ENCODE results near the gene TMEM163.
"Not testable (repeated sequence)": the region's sequence is repeated elsewhere in the genome, so short reads cannot be mapped to it uniquely, and the experiment has no call there.

The TMEM163 gene

GRCh38 chr2:134660626-134661402 is 58.0 kb downstream of the TMEM163 start:
- DNase-seq, result no peak

DNA sequence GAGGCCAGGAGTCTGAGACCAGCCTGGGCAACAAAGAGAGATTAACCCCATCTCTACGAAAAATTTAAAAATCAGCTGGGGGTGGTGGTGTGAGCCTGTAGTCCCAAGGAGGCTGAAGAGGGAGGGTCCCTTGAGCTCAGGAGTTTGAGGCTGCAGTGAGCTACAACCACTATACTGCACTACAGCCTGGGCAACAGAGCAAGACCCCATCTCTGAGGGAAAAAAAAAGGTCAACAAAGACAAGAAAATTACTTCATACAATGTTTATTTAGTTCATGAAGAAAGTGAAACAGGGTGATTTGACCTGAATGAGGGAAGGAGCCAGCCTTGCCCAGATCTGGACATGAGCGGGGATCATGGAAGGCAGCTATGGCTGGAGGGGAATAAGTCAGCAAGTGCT is 59.1 kb downstream of the TMEM163 start:
- no peak for DNase-seq

GRCh38 chr2:134657650-134658250 is 61.0 kb downstream of the TMEM163 start:
- DNase-seq, result no peak

- DNase-seq, result not testable (repeated sequence)
These were observed 62.4 kb downstream of the TMEM163 start for GRCh38 chr2:134656391-134656790.

GRCh38 chr2:134648586-134648985 is 70.2 kb downstream of the TMEM163 start:
- no peak for DNase-seq

GRCh38 chr2:134647607-134648256 is 71.1 kb downstream of the TMEM163 start:
- DNase-seq, result no peak

GRCh38 chr2:134642938-134643337 is 75.9 kb downstream of the TMEM163 start:
- DNase-seq, result no peak

- DNase-seq, result no peak
These were observed 78.3 kb downstream of the TMEM163 start for GRCh38 chr2:134640494-134640893.

DNA sequence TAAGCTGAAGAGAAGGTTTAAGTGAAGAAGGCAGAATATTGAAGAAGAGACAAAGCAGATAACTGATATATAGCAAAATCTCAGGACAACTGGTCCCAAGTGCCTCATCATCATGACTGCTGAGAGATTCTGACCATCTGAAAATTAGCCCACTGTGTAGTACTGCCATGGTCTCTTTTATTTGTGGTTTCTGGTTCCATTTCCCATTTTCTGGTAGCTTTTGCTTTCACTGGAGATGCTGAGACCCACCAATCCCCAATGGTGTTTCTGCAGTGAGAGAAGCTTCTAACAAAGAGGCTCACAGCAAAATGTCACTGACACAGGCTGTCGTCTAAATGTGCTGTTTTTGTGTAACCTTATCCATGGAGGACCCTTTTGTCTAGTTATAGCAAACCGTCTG is 79.5 kb downstream of the TMEM163 start:
- no peak for DNase-seq

- DNase-seq, result no peak
These were observed 82.1 kb downstream of the TMEM163 start for GRCh38 chr2:134636714-134637113.

DNA sequence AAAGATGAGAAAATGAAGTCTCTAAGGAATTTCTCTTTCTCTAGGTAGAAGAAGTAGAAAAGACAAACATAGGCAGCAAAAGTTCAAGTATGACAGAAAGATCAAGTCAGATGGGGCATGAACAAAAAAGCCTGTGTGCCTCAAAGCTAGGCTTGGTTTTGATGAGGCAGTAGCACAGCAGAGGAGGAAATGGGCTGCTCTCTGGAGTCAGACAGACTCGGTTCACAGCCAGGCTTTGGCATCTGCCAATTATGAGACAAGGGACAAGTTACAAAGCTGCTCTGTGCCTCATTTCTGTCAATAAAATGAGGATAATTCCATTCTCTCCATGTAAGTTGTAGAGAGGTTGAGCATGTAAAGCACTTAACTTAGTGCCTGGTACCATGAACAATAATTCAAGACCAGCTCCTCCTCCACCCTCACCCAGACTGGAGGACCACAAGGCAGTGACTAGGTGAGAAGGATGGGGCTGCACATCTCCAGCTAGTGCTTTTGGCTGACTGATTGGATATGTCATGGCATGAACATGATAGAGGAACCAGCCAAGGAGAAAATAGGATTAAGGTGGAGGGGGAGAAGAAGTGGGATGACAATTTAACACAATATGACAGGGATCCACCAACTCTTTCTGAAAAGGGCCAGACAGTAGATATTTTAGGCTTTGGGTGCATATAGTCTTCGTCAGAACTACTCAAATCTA is 84.6 kb downstream of the TMEM163 start:
- no peak for DNase-seq

GRCh38 chr2:134630504-134631159 is 88.2 kb downstream of the TMEM163 start:
- DNase-seq, result no peak

GRCh38 chr2:134628453-134628852 is 90.3 kb downstream of the TMEM163 start:
- DNase-seq, result no peak

DNA sequence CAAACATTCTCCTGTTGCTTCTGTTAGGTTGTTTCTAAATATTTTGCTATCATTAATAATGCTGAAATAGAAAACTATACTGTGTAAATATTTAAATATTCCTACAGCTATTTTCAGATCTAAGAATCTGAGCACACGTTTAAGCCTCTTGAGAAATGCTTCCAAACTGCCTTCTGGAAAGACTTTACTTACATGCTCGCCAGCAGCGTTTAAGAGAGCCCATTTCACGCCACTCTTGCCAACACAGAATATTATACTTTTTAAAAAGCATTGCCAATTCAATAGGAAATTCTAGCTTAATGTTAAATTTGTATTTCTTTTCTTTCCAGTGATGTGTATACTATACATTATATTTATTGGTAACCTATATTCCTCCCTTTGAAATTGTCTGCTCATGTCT is 92.0 kb downstream of the TMEM163 start:
- DNase-seq, result no peak

GRCh38 chr2:134625311-134625710 is 93.5 kb downstream of the TMEM163 start:
- no peak for DNase-seq

DNA sequence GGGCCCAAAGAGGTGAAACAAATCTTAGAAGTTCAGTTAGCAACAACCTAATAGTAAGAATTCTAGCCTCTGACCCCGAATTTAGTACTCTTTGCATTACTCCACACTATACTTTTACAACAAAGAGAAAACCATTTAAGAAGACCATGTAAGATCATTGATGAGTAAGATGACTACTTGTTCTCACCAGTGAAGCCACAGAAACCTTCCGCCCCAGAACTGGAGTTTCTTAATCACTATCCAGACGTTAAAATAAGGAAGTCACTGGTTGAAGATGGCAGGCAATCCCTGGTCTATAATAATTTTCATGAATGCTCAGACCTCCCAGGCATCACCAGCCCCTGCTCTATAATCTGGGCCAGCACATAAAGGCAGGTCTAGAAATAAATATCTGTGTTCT is 95.0 kb downstream of the TMEM163 start:
- DNase-seq, result no peak

DNA sequence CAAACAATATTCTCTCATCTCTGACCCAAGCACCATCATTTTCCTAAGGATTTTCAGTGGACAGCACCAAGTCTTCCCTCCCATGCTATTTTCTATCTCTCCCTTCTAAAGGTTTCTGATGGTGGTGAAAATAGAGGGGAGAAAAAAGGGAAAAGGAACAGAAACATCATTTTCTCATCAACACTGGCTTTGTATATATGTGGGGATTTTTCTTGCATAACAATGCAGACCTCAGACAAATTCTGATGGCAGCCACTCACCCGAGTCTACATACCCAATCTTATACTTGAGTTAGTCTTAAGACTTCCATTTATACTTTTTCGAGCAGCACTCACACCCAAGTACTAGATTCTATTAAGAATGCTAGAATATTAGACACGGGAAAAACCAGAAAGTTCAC is 95.8 kb downstream of the TMEM163 start:
- DNase-seq, result no peak

GRCh38 chr2:134621939-134622705 is 96.7 kb downstream of the TMEM163 start:
- no peak for DNase-seq

GRCh38 chr2:134619250-134619649 is 99.5 kb downstream of the TMEM163 start:
- no peak for DNase-seq

DNA sequence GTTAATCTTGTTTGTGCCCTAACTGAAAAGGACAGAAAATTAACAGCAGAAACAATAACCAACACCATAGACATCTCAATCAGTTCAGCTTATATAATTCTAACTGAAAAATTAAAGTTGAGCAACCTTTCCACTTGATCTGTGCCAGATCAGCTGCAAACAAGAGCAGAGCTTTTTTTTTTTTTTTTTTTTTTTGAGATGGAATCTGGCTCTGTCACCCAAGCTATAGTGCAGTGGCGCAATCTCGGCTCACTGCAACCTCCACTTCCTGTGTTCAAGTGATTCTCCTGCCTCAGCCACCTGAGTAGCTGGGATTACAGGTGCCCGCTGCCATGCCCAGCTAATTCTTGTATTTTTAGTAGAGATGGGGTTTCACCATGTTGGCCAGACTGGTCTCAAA is 103.3 kb downstream of the TMEM163 start:
- DNase-seq, result not testable (repeated sequence)

DNA sequence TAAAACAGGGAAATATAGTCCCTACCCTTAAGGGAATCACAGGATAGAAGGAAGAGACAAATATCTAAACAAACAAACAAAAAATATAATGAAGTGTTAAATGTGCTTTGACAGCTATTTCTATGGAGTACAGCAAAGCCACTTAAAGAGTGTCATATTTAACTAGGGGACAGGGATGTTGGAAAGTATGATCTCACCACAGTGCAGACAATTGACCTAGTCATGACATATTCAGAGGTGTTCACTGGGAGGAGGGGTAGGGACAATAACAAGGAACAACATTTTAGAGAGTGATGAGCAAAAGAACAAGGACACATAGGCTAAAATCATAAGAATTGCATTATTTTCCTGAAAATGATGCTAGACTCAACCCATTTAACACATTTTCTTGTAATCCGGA is 107.5 kb downstream of the TMEM163 start:
- no peak for DNase-seq

GRCh38 chr2:134610871-134611270 is 107.9 kb downstream of the TMEM163 start:
- no peak for DNase-seq

All from fibroblast of upper back skin (primary cell).